Spleen (tissue), 7 donors: Measurements from ENCODE around the gene ARSG.

Experiments used
- POLR2A ChIP-seq, 3 donors: fragments of 450-650 bp; IDR thresholded peaks; one replicate each; pipeline ENCODE4 v1.5.1; 2017; ENCODE audit warnings: antibody characterized with exemption in 3 of 3, mild to moderate bottlenecking in 1 of 3
- POLR2AphosphoS5 ChIP-seq, 3 donors: sonication (generic); formaldehyde crosslinking; IDR thresholded peaks; one replicate each; pipeline ENCODE4 v1.5.1; 2017; ENCODE audit warnings: antibody characterized with exemption in 3 of 3
- TF ChIP-seq, protein P1 (sequence below), 11 experiments: fragments of 200-600 bp in 7 of 11; fragments of 450-650 bp in 4 of 11; sonication (generic) in 4 of 11; IDR thresholded peaks in 8 of 11; conservative IDR thresholded peaks in 3 of 11; 1 replicate in 7 of 11; 2 replicates in 4 of 11; pipeline versions ENCODE4 v1.4.0 to v1.8.0; 2016 to 2021; ENCODE audit warnings: antibody characterized with exemption in 11 of 11, inconsistent platforms in 4 of 11, mild to moderate bottlenecking in 1 of 11
- donor health status: DM: no; HTN: no; CAD: no; lungs with moderate emphysema.
- donor health status: DM: no; HTN: no; CAD: no.
- donor health status: DM: no; HTN: no; CAD: no.

- TF ChIP-seq, protein P1, sequence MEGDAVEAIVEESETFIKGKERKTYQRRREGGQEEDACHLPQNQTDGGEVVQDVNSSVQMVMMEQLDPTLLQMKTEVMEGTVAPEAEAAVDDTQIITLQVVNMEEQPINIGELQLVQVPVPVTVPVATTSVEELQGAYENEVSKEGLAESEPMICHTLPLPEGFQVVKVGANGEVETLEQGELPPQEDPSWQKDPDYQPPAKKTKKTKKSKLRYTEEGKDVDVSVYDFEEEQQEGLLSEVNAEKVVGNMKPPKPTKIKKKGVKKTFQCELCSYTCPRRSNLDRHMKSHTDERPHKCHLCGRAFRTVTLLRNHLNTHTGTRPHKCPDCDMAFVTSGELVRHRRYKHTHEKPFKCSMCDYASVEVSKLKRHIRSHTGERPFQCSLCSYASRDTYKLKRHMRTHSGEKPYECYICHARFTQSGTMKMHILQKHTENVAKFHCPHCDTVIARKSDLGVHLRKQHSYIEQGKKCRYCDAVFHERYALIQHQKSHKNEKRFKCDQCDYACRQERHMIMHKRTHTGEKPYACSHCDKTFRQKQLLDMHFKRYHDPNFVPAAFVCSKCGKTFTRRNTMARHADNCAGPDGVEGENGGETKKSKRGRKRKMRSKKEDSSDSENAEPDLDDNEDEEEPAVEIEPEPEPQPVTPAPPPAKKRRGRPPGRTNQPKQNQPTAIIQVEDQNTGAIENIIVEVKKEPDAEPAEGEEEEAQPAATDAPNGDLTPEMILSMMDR (IDR thresholded peaks at IDR 0.05 in 8 of 11, conservative IDR thresholded peaks at IDR 0.05 in 3 of 11) = no peak
- TF ChIP-seq POLR2A (IDR thresholded peaks at IDR 0.05) = no peak
- no peak for TF ChIP-seq POLR2AphosphoS5 (IDR thresholded peaks at IDR 0.05)
Measured at GRCh38 chr17:68289473-68289872, 1.8 kb upstream of the ARSG start.
